Left ventricle myocardium inferior (tissue), 1 donor: ENCODE results near the gene GAGE13. TPM values are rescaled to one million over a fixed set of nuclear protein-coding genes. Genes with fewer than 3 reads are reported as not detected.
A peak's percentile ranks its signal among the peaks of the same experiment; 100 is the strongest.
"Not testable (repeated sequence)": the region's sequence is repeated elsewhere in the genome, so short reads cannot be mapped to it uniquely, and the experiment has no call there.

ENCODE experiments used
- DNase-seq: peaks from one replicate; pipeline ENCODE4 v3.0.0-alpha.2; 2020
- H3K27ac ChIP-seq: fragments of 200-600 bp; replicated peaks from 2 replicates; pipeline ENCODE4 v1.8.0; 2021
- H3K27me3 ChIP-seq: fragments of 200-600 bp; 2 replicates; pipeline ENCODE4 v1.8.0; 2021; ENCODE audit warnings: low read depth
- H3K36me3 ChIP-seq: fragments of 200-600 bp; 2 replicates; pipeline ENCODE4 v1.8.0; 2021
- H3K4me1 ChIP-seq: fragments of 200-600 bp; 2 replicates; pipeline ENCODE4 v1.8.0; 2021
- H3K4me3 ChIP-seq: fragments of 200-600 bp; 2 replicates; pipeline ENCODE4 v1.8.0; 2021; ENCODE audit warnings: mild to moderate bottlenecking, moderate library complexity
- H3K9me3 ChIP-seq: fragments of 200-600 bp; replicated peaks from 2 replicates; pipeline ENCODE4 v1.8.0; 2021
- CTCF ChIP-seq: fragments of 200-600 bp; IDR thresholded peaks from 2 replicates; pipeline ENCODE4 v1.8.0; 2021; ENCODE audit warnings: antibody characterized with exemption, mild to moderate bottlenecking, borderline replicate concordance
- intact Hi-C: fragments of 100-400 bp; cut with micrococcal nuclease; formaldehyde crosslinking; loops from one replicate; pipeline ENCODE4 v1.11.0; 2022
- long read RNA-seq: library from polyadenylated mRNA; unstranded; transcript quantifications from one replicate; pipeline ENCODE4 v2.0.0, GENCODE V29; 2021
- total RNA-seq: library from RNA; stranded (reverse); fragmentation: NEBNext Ultra II Directional; extraction: Animal tissue kit (Norgen Biotek cat#: 25700); gene quantifications from one replicate; pipeline ENCODE4 v1.2.1, GENCODE V29; 2021
- donor health status: DM: no; HTN: yes; CAD: no; lungs with severe emphysema.

The GAGE13 gene
- total RNA-seq = not detected
- long read RNA-seq = 0 reads

GRCh38 chrX:49331282-49331681 lies at the start of gene GAGE13:
TSS of gene GAGE13 (plus strand) at chrX:49331582. CDS start at chrX:49332738, 1,156 bp downstream.
- intact Hi-C loops, H3K36me3 ChIP-seq: not testable (repeated sequence)

GRCh38 chrX:49282647-49283011 lies 48.8 kb upstream of the GAGE13 start:
- intact Hi-C loops = no loop called here
- Histone ChIP-seq H3K4me1 (peaks cover 6% of the 10 kb centered on the region), H3K27me3 (no peaks in the 10 kb centered on the region), H3K27ac (no peak overlapping the region), H3K9me3 (no peaks in the 10 kb centered on the region), H3K4me3 (no peak overlapping the region), H3K36me3 (no peaks in the 10 kb centered on the region)
- TF ChIP-seq CTCF = peak; percentile 43
- no peak for DNase-seq

More at GRCh38 chrX:49331282-49331681, at the start of gene GAGE13:
- DNase-seq, H3K27me3 ChIP-seq, H3K4me1 ChIP-seq, H3K27ac ChIP-seq, H3K4me3 ChIP-seq, H3K9me3 ChIP-seq: not testable (repeated sequence)

GRCh38 chrX:49284212-49284611 lies 47.2 kb upstream of the GAGE13 start:
- DNase-seq = no peak
- H3K27ac ChIP-seq = no peak overlapping the region
- H3K9me3 ChIP-seq = no peaks in the 10 kb centered on the region
- H3K4me3 ChIP-seq = no peak overlapping the region
- no peaks in the 10 kb centered on the region for H3K4me1 ChIP-seq
- no peaks in the 10 kb centered on the region for H3K36me3 ChIP-seq
- TF ChIP-seq CTCF = no peak
- intact Hi-C loops = no loop called here
- H3K27me3 ChIP-seq = no peaks in the 10 kb centered on the region

- TF ChIP-seq CTCF = no peak
- intact Hi-C loops = no loop called here
Observed at GRCh38 chrX:49286136-49286535, 45.2 kb upstream of the GAGE13 start.

GRCh38 chrX:49286581-49286980 lies 44.8 kb upstream of the GAGE13 start:
- intact Hi-C loops = no loop called here

More at GRCh38 chrX:49286136-49286535, 45.2 kb upstream of the GAGE13 start:
- no peak for DNase-seq
- H3K27ac ChIP-seq = no peak overlapping the region
- H3K27me3 ChIP-seq = no peaks in the 10 kb centered on the region
- no peaks in the 10 kb centered on the region for H3K36me3 ChIP-seq
- H3K9me3 ChIP-seq = no peaks in the 10 kb centered on the region
- no peak overlapping the region for H3K4me3 ChIP-seq
- no peaks in the 10 kb centered on the region for H3K4me1 ChIP-seq

GRCh38 chrX:49287665-49288064 lies 43.7 kb upstream of the GAGE13 start:
- Histone ChIP-seq H3K27me3 (no peaks in the 10 kb centered on the region), H3K4me1 (no peaks in the 10 kb centered on the region), H3K4me3 (no peak overlapping the region), H3K9me3 (no peaks in the 10 kb centered on the region), H3K27ac (no peak overlapping the region), H3K36me3 (no peaks in the 10 kb centered on the region)
- no peak for DNase-seq
- intact Hi-C loops = no loop called here
- no peak for TF ChIP-seq CTCF

More at GRCh38 chrX:49286581-49286980, 44.8 kb upstream of the GAGE13 start:
- H3K4me1 ChIP-seq = no peaks in the 10 kb centered on the region
- H3K9me3 ChIP-seq = no peaks in the 10 kb centered on the region
- no peak overlapping the region for H3K27ac ChIP-seq
- DNase-seq = no peak
- no peaks in the 10 kb centered on the region for H3K27me3 ChIP-seq
- H3K36me3 ChIP-seq = no peaks in the 10 kb centered on the region
- TF ChIP-seq CTCF = no peak
- H3K4me3 ChIP-seq = no peak overlapping the region
